Islet precursor cell (in vitro differentiated cells): ENCODE data around the gene CD1E.
"Not testable (repeated sequence)": the region's sequence is repeated elsewhere in the genome, so short reads cannot be mapped to it uniquely, and the experiment has no call there.

Experiments
- DNase-seq: peaks from one replicate; pipeline ENCODE4 v3.0.0-alpha.2; 2018

CD1E gene

GRCh38 chr1:158366783-158367182 lies 13.1 kb downstream of the CD1E start:
- DNase-seq, result no peak

GRCh38 chr1:158371188-158371953 lies 17.7 kb downstream of the CD1E start:
- peak; percentile 70 for DNase-seq

GRCh38 chr1:158374101-158374500 lies 20.4 kb downstream of the CD1E start:
- not testable (repeated sequence) for DNase-seq

- no peak for DNase-seq
Observed at GRCh38 chr1:158374860-158375259, 21.2 kb downstream of the CD1E start.

GRCh38 chr1:158390331-158390730 lies 36.6 kb downstream of the CD1E start:
- no peak for DNase-seq

- no peak for DNase-seq
Observed at GRCh38 chr1:158391099-158391498, 37.4 kb downstream of the CD1E start.

- DNase-seq, result no peak
Observed at GRCh38 chr1:158393476-158393875, 39.8 kb downstream of the CD1E start.

- no peak for DNase-seq
Observed at GRCh38 chr1:158396646-158397045, 43.0 kb downstream of the CD1E start.

GRCh38 chr1:158398818-158399514 lies 45.3 kb downstream of the CD1E start, which contains the start of gene OR10T2:
TSS of gene OR10T2 (minus strand) at chr1:158399466. CDS start at chr1:158399466, 0 bp downstream.
- no peak for DNase-seq

- DNase-seq, result no peak
Observed at GRCh38 chr1:158400871-158401270, 47.2 kb downstream of the CD1E start.

- no peak for DNase-seq
Observed at GRCh38 chr1:158407092-158407491, 53.4 kb downstream of the CD1E start.
